NCI-H345 (cell line): ENCODE results near the gene TTC7B.
A peak's percentile ranks its signal among the peaks of the same experiment; 100 is the strongest.

ENCODE experiments used
- DNase-seq: peaks from one replicate; lab custom pipeline; 2025; lab: John Stamatoyannopoulos, UW

Gene TTC7B

DNA sequence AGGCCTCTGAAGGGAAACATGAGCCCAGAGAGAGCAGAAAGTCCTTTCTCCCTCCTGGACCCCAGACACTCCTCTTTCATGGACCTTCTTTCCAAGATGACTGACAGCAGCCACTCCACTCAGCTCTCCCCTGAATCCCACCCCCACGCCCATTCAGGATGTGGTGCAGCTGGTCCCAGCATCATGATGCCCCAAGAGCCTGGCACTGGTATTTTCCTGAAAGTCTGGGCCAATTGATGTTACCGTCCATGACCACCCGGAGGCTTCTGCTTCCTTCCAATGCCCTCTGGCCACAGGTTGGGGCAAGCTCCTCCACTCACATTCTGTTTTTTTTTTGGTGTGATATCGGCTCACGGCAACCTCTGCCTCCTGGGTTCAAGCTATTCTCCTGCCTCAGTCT, 306.8 kb downstream of the TTC7B start:
- DNase-seq = no peak

DNA sequence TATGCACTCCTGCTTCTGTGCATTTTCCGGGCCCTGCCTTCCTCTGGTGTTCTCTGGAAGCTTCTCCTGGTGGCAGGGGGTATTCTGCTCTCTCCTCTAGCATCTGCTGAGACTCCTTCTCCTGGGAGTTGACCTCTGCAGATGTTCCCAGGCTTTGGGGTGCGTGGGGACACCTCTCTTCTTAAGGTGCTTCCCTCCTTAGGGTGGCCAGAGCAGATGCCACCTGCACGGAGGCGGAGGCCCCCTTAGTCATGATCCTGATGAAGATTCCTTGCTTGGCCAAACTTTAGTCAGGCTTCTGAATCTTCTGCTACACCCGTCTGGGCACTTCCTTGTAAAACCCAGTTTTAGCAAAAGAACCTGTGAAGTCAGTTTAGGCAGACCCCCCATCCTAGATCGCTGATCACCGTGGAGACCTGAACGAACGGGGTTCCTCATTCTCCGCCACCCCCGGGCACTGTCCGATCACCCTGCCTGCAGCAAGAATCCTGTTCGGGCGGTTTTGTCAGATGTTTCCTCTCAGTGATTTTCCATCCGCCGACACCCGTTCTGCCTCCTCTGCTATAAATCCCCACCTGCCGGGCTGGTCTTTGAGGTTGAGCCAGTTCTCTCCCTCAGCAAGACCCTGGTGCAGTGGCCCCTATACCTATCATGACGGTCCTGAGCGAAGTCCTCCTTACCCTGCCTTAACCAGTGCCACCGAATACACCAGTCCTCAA, 307.5 kb downstream of the TTC7B start:
- DNase-seq = no peak

DNA sequence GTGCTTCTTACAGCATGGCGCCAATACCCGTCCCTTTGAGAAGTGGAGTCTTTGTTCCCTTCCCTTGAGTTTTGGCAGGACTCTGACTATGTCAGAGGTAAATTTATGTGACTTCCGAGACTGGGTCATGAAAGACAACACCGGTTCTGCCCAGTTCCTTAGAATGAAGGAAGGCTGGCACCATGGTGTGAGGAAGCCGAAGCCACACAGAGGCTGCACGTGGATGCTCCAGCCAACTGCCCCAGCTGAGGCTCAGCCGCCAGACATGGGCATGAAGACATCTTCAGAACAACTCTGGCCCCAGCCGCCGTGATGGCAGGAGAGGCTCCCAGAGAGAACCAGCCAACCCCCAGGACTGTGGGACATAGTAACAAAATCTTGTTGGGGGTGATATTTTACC, 308.2 kb downstream of the TTC7B start:
- no peak for DNase-seq

DNA sequence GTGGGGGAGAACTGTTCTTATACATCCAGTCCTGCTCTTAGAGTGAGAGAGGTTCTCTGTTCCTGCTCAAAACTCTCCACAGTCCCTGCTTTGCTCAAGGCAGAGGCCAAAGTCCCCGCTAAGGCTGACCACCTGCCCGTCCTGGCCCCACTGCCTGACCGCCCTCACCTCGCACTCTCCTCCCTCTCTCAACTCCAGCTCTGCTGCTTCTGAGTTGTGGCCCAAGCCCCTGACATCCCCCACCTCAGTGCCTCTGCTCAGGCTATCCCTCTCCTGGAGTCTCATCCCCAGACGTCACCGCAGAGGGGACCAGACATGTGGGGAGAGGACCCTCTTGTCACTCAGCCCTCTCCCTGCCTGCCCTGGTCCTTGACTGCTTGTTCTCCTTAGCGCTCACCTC, 308.8 kb downstream of the TTC7B start:
- DNase-seq = no peak

DNA sequence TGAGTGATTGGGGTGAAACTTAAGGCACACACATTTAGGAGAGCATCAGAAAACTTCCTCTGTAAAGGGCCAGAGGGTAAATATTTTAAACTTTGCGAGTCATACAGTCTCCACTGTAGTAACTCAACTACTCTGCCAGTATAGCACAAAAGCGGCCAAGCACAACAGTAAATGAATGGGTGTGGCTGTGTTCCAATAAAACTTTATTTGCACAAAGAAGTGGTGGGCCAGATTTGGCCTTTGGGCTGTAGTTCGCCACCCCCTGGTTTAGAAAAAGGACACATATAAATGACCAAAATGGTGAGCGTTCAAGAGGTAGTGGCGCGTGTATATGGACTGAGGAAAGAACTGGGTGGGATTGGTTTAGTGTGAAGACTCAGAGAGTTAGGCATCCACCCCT, 309.5 kb downstream of the TTC7B start:
- DNase-seq = no peak

DNA sequence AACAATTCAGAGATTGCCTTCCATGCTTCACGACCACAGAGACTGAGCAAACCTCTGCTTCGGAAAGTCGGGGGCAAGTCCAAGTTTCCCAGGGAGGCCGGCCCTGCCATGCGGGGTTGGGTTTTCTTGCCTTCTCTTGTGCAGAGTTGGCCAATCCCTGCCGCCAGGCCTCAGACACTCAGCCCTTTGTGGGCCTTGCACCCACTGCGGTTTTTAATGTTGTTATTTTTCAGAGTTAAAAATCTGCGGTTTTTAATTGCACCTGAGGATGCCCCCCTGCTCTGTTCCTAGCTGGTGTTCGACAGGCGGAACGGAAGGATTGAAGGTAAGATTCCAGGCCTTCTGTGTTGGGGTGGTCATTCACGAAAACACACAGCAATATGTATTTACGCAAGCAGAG, 310.7 kb downstream of the TTC7B start:
- no peak for DNase-seq

DNA sequence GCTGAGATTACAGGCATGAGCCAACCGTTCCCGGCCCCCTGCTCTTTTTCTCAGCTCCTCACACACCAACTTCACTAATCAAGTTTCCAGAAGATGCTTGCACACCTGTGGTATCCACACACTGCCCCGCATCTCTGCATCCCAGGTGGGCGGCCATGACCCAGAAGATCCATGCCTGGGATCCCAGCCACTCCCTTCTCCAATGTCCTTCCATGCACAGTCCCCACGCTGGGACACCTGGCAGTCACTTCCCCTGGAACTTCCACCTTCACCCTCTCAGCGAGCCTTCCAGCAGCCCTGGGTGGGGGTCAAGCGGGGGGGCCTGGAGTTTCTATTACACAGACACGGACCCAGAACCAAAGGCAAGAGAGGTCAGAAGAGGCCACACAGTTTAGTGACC, 311.6 kb downstream of the TTC7B start:
- no peak for DNase-seq

DNA sequence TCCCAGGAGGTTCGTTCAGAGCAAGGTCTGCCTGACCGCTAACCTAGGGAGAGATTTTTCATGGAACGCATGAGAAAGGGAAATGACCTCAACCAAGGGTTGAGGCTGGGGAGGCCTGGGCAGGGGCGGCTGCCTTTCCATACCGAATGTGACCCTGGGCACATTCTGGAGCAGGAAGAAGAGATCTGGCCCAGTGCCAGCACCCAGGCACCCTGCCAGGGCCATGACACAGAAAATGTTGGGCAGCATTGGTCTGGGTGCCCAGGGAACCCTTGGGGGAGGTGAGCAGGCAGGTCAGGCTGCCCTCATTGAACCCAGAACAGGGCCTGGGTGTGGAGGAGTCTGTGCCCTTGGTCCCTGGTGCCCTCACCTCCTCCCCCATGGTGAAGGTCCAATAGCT, 312.6 kb downstream of the TTC7B start:
- DNase-seq = peak; percentile 38

DNA sequence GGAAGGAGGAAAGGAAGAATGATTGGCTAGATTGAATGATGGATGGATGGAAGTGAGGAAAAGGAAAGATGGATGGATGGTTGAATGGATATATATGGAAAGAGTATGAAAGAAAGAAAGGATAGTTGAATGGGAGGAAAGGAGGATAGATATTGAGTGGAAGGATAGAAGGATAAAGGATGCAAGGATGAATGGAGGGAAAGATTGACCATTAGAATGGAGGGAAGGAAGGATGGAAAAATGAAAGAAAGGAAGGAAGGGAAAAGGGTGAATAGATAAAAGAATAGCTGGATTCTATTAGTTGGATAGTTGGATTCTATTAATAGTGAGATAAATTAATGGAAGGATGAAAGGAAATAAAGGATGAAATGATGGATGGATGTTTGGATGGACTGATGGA, 313.5 kb downstream of the TTC7B start:
- no peak for DNase-seq

DNA sequence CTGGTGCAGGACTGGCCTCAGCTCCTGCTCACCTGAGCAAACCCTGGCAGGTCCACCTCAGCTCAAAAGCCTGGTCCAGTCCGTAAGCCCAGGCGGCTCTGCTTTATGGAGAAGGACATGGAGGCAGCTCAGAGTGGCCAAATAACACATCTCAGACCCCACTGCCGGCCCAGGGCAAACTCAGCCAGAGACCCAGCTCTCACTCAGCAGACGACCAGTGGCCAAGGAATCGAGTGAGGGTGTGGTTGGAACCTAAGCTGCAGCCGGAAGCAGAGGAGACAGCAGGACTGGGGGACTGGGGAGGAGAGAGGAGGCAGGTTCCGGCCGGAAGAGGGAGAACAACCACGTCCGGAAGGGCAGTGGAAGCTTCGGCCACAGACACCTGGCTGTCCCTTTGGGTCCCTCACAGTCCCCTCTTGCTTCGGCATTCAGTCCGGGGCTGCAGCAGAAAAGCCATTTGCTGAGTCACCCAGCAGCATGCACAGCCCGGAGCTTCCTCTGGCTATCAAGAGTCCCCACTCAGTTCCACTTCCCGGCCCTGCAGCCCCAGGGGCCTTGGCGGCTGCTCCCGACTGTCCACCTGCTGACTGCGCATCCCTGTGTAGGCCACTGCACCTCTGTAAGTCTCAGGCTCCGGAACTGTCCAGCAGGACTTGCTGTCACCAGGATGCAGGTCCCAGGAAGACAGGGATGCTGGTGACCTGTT, 315.4 kb downstream of the TTC7B start:
- no peak for DNase-seq

DNA sequence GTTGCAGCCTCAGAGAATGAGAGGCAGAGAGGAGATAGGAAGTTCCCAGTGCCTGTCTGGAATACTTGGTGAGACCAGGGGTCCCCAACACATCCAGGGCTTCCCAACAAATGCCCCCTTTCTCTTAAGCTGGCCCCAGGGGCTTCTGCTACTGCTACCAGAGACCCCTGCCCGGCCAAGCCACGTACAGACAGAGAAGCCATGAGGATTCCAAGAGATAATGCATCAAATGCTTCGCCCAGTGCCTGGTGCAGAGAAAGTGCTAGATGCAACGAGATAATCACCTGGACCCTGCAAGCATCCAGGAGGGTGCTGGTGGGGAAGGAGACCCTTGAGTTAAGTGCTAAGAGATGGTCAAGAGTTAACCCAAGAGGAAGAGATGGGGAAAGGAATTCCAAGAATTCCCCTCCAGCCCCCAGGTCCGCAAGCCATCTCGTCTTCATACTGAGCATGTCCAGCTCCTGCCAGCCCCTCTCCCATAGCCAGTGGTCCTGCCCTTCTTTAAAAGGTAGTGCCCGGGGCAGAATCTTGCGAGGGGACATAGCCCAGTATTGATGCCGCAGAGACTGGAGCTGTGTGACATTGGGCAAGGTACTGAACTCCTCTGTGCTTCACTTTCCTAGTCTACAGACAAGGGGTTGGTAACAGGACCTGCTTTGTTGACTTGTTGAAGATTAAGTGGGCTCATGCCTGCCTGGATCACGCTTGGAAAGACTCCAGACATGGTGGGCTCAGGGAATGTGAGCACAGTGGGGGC, 316.1 kb downstream of the TTC7B start:
- DNase-seq = no peak

DNA sequence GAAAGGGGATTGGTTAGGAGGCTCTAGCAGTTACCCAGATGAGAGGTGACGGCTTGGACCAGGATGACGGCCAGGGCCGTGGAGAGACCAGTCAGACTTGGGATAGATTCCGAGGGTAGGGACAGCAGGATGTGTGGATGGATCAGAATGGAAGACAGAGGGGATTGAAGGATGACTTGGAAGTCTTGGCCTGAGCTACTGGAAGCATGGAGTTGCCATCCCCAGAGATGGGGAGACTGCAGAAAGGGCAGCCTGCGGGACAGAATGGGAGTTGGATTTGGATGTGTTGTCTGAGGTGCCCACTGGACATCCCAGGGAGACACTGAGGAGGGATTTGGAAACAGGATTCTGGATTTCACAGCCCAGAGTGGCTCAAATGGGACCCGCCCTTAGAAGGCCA, 317.1 kb downstream of the TTC7B start:
- DNase-seq = no peak

DNA sequence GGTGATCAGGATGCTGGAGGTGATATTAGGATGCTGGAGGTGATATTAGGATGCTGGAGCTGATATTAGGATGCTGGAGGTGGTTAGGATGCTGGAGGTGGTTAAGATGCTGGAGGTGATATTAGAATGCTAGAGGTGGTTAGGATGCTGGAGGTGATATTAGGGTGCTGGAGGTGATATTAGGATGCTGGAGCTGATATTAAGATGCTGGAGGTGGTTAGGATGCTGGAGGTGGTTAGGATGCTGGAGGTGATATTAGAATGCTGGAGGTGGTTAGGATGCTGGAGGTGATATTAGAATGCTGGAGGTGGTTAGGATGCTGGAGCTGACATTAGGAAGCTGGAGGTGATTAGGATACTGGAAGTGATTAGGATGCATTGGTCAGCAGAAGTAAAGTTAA, 318.0 kb downstream of the TTC7B start:
- DNase-seq = no peak

DNA sequence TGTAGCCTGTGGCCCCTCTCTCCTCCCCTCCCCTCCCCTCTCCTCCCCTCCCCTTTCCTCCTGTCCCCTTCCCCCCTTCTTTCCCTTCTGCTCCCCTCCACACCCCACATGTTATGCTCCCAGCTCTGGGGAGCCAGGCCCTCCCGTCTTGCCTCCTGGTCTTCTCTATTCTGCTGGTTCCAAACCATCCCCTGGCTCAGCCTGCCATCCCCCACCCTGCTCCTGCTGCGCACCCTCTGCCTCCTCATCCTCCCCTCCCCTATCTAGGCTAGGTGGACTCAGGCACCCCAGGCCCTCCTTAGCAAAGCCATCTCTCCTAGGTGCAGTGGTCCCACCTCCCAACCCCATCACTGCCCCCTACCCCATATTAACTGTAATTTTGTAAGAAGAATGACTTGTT, 319.9 kb downstream of the TTC7B start:
- DNase-seq = no peak

DNA sequence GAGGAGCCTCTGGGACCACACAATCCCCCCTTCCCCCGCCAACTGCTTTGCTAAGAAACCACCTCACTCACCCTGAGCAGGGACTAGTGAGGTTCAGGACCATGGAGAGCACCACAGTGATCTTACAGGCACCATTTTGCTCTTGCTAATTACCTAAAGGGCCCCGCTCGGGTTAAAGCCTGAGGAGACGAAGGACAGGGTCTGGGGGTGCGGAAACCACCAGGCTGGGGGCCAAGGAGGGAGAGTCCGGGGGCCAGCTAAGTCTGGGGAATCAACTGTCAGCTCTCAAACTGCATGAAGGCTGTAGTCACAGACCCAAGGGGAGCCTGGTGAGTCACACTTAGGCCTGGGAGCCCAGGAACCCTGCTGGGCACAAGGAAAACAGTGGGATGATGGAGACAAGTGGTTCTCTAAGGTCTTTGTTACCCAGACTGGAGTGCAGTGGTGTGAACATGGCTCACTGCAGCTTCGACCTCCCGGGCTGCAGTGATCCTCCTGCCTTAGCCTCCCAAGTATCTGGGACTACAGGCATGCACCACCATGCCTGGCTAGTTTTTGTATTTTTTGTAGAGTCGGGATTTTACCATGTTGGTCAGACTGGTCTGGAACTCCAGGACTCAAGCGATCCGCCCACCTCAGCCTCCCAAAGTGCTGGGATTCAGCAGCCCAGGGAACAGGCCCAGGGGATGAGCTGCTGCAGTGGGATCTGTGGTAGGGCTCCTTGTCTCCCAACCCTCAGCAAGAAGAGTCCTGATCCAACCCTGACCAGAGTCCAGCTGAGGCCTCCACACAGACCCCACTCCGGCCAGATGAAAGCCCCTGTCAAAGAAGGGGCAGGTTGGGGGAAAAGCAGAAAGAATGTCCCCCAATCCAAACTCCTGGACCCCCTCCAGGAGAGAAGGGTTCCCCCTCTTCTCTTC, 320.6 kb downstream of the TTC7B start:
- DNase-seq = peak; percentile 14

DNA sequence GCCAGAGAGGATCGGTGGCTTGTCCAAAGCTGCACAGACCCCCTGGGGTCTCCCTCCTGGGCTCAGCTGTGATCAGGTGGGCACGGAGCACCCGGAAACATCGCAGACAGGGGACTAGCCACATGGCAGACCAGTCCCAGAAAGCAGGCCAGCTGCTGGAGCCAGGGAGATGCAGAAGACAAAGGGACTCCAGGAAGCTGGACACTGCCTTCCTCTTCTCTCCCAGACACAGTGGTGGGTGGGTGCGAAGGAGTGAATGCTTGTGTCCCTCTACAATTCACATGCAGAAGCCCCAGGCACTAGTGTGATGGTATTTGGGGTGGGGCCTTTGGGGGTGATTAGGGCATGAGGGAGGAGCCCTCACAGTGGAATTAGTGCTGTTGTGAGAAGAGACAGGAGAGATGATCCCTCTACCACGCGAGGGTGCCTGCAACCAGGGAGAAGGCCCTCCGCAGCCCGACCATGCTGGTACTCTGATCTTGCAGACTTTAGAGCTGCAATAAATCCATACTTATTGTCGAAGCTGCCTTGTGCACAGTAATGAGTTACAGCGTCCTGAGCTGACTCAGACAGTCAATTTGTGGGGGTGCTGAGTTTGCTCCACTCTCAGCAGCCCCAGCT, 324.2 kb downstream of the TTC7B start:
- no peak for DNase-seq

DNA sequence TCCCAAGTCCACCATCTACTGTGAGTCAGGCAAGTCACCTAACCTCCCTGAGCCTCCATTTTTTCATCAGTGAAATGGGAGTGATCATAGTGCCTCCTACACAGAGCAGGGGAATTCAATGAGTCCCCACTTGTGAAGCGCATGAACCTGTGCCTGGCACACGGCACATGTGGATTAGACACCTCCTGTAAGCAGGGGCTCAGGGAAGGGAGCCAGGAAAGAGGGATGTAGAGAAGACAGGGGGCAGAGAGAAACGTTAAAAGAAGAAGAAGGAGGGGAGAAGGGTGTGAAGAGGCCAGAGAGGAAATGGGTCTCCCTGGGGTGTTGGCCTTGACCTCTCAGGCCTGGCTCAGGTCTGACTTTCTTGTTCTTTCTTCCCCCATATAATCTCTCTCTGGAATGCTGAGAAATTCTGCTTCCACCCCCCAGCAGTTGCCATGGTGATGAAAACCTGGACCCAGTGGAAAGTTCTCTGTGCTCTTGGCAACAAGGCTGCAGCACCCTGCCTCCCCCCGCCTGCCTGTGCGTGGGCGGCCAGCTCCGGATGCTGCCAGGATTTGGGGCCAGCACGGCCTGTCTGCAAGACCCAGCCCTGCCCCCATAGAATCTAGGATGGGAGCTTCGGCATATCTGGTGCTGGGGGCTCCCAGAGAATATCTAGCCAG, 324.9 kb downstream of the TTC7B start:
- DNase-seq = no peak

DNA sequence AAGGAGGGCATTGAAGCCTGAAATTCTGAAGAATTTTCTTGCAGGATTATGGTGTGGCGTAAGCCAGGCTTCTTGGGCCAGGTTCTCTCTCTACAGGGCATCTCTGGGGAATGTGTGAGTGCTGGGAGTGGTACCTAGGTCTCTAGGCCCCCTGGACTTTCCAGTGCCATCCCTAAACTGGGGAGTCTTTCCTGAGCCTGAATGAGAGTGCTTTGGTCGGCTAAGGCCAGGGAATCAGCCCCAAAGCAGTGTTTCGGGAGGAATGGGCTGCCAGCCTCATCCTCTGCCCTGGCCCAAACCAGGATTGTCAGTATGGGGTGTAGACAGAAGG, 325.5 kb downstream of the TTC7B start:
- DNase-seq = no peak

DNA sequence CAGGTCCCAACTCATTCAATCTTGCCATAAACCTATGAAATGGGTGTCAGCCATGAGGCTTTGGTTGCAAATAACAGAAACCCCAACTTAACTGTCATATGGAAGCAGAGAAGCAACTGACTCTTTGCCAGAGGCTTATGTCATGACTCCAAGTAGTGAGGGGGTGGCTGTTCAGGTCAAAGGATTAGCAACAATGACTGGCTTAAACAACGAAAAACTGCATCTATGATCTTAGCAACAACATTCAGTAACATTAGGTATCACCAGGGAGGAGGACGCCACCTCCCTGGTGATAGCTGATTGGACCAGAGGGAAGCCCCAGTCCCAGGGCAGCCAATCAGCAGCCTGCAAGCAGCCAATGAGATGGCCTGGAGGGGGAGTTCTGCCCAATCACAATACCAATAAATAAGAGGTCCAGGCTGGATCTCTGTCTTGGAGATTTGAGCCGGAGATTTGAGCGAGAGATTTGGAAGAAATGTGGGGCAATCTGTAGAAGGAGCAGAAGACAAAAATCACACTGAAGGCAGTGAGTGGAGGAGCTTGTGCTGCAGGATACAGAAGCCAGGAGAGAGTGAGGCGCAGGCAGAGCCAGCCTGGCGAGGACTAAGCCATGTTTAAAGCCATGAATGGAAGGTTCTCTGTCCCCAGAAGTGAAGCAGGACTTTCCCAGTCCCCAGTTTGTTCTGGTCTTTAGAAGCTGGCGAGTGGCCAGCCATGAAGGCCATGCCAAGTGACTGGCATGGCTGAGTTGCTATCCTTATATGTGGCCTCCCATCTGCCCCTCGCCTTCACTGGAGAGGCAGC, 326.1 kb downstream of the TTC7B start:
- DNase-seq = no peak

DNA sequence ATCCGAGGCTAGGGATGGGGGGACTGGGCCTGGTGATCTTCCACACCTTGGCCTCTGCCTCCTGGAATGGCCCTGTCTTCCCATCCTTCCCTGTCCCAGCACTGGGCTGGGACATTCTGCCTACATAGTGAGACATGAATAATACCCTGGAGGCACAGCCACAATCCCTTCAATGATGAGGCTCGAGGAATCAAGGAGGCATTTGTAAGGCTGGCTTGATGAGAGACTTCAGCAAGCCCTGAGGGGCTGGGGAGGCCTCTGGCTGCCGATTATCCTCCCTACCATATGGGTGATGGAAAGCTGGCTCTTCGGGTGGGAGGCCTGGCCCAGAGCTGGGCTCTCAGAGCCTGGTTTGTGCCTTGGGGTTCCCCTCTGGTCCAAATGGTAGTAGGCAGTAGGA, 326.9 kb downstream of the TTC7B start:
- no peak for DNase-seq
